ENCODE data around the gene PLAAT2.

Gene PLAAT2

GRCh38 chr11:63564056-63564774, 1.0 kb upstream of the PLAAT2 start:
- no peak overlapping the region for H3K9ac ChIP-seq (ENCODE audit: insufficient read length, low read depth)

GRCh38 chr11:63560506-63561180, 2.5 kb downstream of the PLAAT2 start:
- H3K36me3 ChIP-seq (ENCODE audit: insufficient read depth, insufficient read length, low read length) = no peaks in the 10 kb centered on the region

More at GRCh38 chr11:63564056-63564774, 1.0 kb upstream of the PLAAT2 start:
- no peaks in the 10 kb centered on the region for H3K36me3 ChIP-seq (ENCODE audit: insufficient read depth, insufficient read length, low read length)
- DNase-seq (ENCODE audit: low read depth, low spot score) = no peak
- H3K27me3 ChIP-seq (ENCODE audit: insufficient read depth, insufficient read length) = no peaks in the 10 kb centered on the region
- no peaks in the 10 kb centered on the region for H3K9me3 ChIP-seq (ENCODE audit: insufficient read depth, low read length)
- H3K4me1 ChIP-seq (ENCODE audit: insufficient read depth, insufficient read length) = peaks cover 2% of the 10 kb centered on the region
- no peak for TF ChIP-seq SUZ12 (IDR thresholded peaks at IDR 0.05; ENCODE audit: extremely low read depth, insufficient read depth, insufficient read length)
- no peak for TF ChIP-seq ZNF274 (IDR thresholded peaks at IDR 0.05; ENCODE audit: low read depth, low read length)
- no peak overlapping the region for H3K4me3 ChIP-seq (ENCODE audit: insufficient read length, low read depth)

DNA sequence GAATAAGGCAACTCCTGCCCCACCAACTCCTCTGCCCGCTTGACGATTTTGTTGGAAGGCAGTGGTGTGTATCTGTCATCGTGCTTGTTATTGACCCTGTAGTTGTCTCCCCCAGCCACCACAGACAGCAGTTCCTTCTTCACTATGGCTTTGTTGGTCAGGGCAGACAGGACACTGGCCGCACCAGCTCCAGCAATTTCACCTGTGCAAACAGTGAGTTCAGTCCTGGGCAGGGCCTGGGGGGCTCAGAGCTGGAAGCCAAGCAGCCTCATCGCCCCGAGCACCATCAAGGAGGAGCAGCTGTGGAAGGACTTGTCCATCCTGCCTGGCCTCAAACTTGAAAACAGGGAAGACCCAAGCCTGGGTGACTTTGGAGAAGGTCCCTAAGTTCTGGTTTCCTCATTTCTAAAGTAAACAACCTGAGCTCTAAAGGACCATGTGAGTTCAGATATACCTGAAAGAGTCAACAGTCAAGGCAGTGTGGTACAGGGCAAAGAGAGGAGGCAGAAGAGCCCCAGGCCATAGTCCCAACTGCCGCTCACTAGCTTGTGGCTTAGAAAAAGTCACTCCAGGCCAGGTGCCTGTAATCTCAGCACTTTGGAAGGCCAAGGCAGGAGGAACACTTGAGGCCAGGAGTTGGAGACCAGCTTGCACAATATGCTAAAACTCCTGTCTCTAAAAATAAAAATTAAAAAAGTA, 4.6 kb downstream of the PLAAT2 start:
- Histone ChIP-seq H3K9ac (ENCODE audit: insufficient read length, low read depth) (no peak overlapping the region), H3K36me3 (ENCODE audit: insufficient read depth, insufficient read length, low read length) (no peaks in the 10 kb centered on the region), H3K27me3 (ENCODE audit: insufficient read depth, insufficient read length) (no peaks in the 10 kb centered on the region), H3K4me1 (ENCODE audit: insufficient read depth, insufficient read length) (peaks cover 9% of the 10 kb centered on the region), H3K9me3 (ENCODE audit: insufficient read depth, low read length) (no peaks in the 10 kb centered on the region), H3K4me3 (ENCODE audit: insufficient read length, low read depth) (no peak overlapping the region)
- no peak for DNase-seq (ENCODE audit: low read depth, low spot score)
- TF ChIP-seq YY1 (IDR thresholded peaks at IDR 0.05; ENCODE audit: insufficient read depth, insufficient read length) = no peak
- TF ChIP-seq ZNF274 (IDR thresholded peaks at IDR 0.05; ENCODE audit: low read depth, low read length) = no peak
- no peak for TF ChIP-seq SUZ12 (IDR thresholded peaks at IDR 0.05; ENCODE audit: extremely low read depth, insufficient read depth, insufficient read length)

More at GRCh38 chr11:63560506-63561180, 2.5 kb downstream of the PLAAT2 start:
- DNase-seq (ENCODE audit: low read depth, low spot score) = no peak
- H3K4me3 ChIP-seq (ENCODE audit: insufficient read length, low read depth) = no peak overlapping the region
- peaks cover 5% of the 10 kb centered on the region for H3K4me1 ChIP-seq (ENCODE audit: insufficient read depth, insufficient read length)
- H3K27me3 ChIP-seq (ENCODE audit: insufficient read depth, insufficient read length) = no peaks in the 10 kb centered on the region
- H3K9me3 ChIP-seq (ENCODE audit: insufficient read depth, low read length) = no peaks in the 10 kb centered on the region
- TF ChIP-seq ZNF274 (IDR thresholded peaks at IDR 0.05; ENCODE audit: low read depth, low read length) = no peak
- TF ChIP-seq SUZ12 (IDR thresholded peaks at IDR 0.05; ENCODE audit: extremely low read depth, insufficient read depth, insufficient read length) = no peak
- no peak for TF ChIP-seq YY1 (IDR thresholded peaks at IDR 0.05; ENCODE audit: insufficient read depth, insufficient read length)
- H3K9ac ChIP-seq (ENCODE audit: insufficient read length, low read depth) = no peak overlapping the region

GRCh38 chr11:63557570-63557969, 5.6 kb downstream of the PLAAT2 start:
- Histone ChIP-seq H3K9me3 (ENCODE audit: insufficient read depth, low read length) (no peaks in the 10 kb centered on the region), H3K27me3 (ENCODE audit: insufficient read depth, insufficient read length) (no peaks in the 10 kb centered on the region), H3K36me3 (ENCODE audit: insufficient read depth, insufficient read length, low read length) (no peaks in the 10 kb centered on the region), H3K9ac (ENCODE audit: insufficient read length, low read depth) (no peak overlapping the region), H3K4me1 (ENCODE audit: insufficient read depth, insufficient read length) (peaks cover 15% of the 10 kb centered on the region), H3K4me3 (ENCODE audit: insufficient read length, low read depth) (no peak overlapping the region)
- TF ChIP-seq ZNF274 (IDR thresholded peaks at IDR 0.05; ENCODE audit: low read depth, low read length) (no peak), YY1 (IDR thresholded peaks at IDR 0.05; ENCODE audit: insufficient read depth, insufficient read length) (no peak), SUZ12 (IDR thresholded peaks at IDR 0.05; ENCODE audit: extremely low read depth, insufficient read depth, insufficient read length) (no peak)
- no peak for DNase-seq (ENCODE audit: low read depth, low spot score)

DNA sequence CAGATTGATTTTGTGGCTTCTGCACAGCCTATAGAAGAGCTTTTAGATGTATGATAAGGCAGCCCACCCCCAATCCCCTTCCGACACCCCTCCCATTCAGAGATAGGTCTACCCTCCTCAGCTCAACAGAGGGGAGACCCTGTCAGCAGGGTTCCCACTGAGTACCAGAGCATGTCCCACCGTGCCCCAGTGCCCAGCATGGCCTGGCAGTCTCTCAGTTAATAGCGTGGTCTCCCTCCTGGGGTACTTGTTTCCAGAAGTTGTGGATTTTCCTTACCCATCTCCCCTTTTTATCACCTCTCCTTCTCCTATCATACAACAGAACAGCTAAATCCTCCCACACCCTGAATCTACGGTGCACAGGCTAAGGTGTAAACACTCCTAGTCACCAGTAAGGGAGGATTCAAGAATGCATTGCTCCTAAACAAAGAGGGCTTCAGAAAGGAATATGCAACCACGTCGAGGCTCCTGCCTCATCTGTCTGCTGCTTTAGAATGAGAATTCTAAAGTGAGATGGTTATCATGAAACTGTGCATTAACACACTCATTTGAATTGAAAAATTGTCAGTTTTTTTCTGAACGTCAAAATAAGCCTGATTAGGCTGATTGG, 6.7 kb downstream of the PLAAT2 start:
- Histone ChIP-seq H3K4me3 (ENCODE audit: insufficient read length, low read depth) (no peak overlapping the region), H3K27me3 (ENCODE audit: insufficient read depth, insufficient read length) (no peaks in the 10 kb centered on the region), H3K9ac (ENCODE audit: insufficient read length, low read depth) (no peak overlapping the region), H3K36me3 (ENCODE audit: insufficient read depth, insufficient read length, low read length) (no peaks in the 10 kb centered on the region), H3K4me1 (ENCODE audit: insufficient read depth, insufficient read length) (peaks cover 15% of the 10 kb centered on the region), H3K9me3 (ENCODE audit: insufficient read depth, low read length) (no peaks in the 10 kb centered on the region)
- TF ChIP-seq YY1 (IDR thresholded peaks at IDR 0.05; ENCODE audit: insufficient read depth, insufficient read length) = no peak
- DNase-seq (ENCODE audit: low read depth, low spot score) = no peak

- Histone ChIP-seq H3K4me1 (ENCODE audit: insufficient read depth, insufficient read length) (peaks cover 13% of the 10 kb centered on the region), H3K4me3 (ENCODE audit: insufficient read length, low read depth) (no peak overlapping the region), H3K36me3 (ENCODE audit: insufficient read depth, insufficient read length, low read length) (no peaks in the 10 kb centered on the region), H3K27me3 (ENCODE audit: insufficient read depth, insufficient read length) (no peaks in the 10 kb centered on the region), H3K9me3 (ENCODE audit: insufficient read depth, low read length) (no peaks in the 10 kb centered on the region; the same call in 1 of the 2 replicates), H3K9ac (ENCODE audit: insufficient read length, low read depth) (no peak overlapping the region)
- no peak for TF ChIP-seq SUZ12 (IDR thresholded peaks at IDR 0.05; ENCODE audit: extremely low read depth, insufficient read depth, insufficient read length)
- TF ChIP-seq YY1 (IDR thresholded peaks at IDR 0.05; ENCODE audit: insufficient read depth, insufficient read length) = no peak
- TF ChIP-seq ZNF274 (IDR thresholded peaks at IDR 0.05; ENCODE audit: low read depth, low read length) = no peak
- no peak for DNase-seq (ENCODE audit: low read depth, low spot score)
Observed at GRCh38 chr11:63554877-63555223, 8.3 kb downstream of the PLAAT2 start.

DNA sequence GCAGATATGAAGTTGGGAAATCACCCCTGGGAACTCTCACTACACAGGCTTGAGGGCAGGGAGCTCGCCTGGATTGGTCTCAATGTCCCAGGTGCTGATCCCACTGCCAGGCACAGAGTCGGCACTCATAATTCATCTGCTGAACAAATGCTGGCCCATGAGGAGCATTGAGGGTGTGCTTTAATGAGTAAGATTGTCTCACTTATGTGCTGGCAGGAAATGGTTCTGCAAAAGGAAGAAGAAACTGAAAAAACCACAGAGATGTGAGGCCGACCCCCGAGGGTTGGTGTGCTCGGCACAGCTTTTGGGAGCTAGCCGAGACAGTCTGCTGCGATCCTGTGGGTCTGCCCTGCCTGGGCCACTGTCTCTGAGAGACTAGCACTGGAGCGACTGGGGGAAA, 9.4 kb downstream of the PLAAT2 start:
- Histone ChIP-seq H3K4me1 (ENCODE audit: insufficient read depth, insufficient read length) (peaks cover 13% of the 10 kb centered on the region), H3K9ac (ENCODE audit: insufficient read length, low read depth) (no peak overlapping the region), H3K9me3 (ENCODE audit: insufficient read depth, low read length) (no peaks in the 10 kb centered on the region; the same call in 1 of the 2 replicates), H3K36me3 (ENCODE audit: insufficient read depth, insufficient read length, low read length) (no peaks in the 10 kb centered on the region), H3K27me3 (ENCODE audit: insufficient read depth, insufficient read length) (no peaks in the 10 kb centered on the region), H3K4me3 (ENCODE audit: insufficient read length, low read depth) (no peak overlapping the region)
- TF ChIP-seq YY1 (IDR thresholded peaks at IDR 0.05; ENCODE audit: insufficient read depth, insufficient read length) (no peak), SUZ12 (IDR thresholded peaks at IDR 0.05; ENCODE audit: extremely low read depth, insufficient read depth, insufficient read length) (no peak), ZNF274 (IDR thresholded peaks at IDR 0.05; ENCODE audit: low read depth, low read length) (no peak)
- no peak for DNase-seq (ENCODE audit: low read depth, low spot score)

All from NT2/D1 (cell line).